H4 (cell line): ENCODE results near the gene HEYL. TPM values are rescaled to one million over a fixed set of nuclear protein-coding genes. Genes with fewer than 3 reads are reported as not detected.
"Not testable (repeated sequence)": the region's sequence is repeated elsewhere in the genome, so short reads cannot be mapped to it uniquely, and the experiment has no call there.

Experiments used
- DNase-seq: peaks from one replicate; pipeline ENCODE4 v3.0.0-alpha.2; 2015; ENCODE audit warnings: low spot score
- total RNA-seq: library from RNA; depleted of rRNA; stranded (reverse); fragments of >200 nt; shearing (Covaris generic); gene quantifications from 2 replicates; pipeline ENCODE4 v1.2.3, GENCODE V29; 2014; rRNA removed

HEYL gene
- total RNA-seq, 1 experiment from 2014 or later, result not detected

DNA sequence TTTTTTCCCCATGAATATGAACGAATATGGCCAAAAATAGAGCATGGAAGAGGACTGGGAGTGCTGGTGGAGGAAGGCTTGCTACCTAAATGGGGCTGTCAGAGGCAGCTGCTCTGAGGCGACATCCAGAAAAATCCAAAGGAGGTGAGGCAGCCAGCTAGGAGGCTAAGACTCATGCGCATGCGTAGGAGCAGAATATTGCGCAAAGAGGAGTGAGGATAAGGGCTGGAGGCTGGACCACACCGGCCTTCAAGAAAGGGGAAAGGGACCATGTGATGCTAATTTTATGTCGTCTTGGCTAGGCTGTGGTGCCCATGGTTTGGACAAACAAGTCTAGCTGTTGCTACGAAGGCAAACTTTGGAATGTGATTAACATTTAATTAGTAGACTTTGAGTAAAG lies 30.5 kb downstream of the HEYL start:
- DNase-seq, result no peak

DNA sequence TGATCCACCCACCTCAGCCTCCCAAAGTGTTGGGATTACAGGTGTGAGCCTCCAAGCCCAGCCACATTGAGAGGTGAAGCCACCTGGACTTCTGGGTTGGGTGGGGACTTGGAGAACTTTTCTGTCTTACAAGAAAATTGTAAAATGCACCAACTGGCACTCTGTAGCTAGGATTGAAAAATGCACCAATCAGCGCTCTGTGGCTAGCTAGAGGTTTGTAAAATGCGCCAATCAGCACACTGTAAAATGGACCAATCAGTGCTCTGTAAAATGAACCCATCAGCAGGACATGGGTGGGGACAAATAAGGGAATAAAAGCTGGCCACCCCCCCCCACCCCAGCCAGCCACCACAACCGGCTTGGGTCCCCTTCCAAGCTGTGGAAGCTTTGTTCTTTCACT lies 35.8 kb downstream of the HEYL start:
- DNase-seq, result not testable (repeated sequence)

DNA sequence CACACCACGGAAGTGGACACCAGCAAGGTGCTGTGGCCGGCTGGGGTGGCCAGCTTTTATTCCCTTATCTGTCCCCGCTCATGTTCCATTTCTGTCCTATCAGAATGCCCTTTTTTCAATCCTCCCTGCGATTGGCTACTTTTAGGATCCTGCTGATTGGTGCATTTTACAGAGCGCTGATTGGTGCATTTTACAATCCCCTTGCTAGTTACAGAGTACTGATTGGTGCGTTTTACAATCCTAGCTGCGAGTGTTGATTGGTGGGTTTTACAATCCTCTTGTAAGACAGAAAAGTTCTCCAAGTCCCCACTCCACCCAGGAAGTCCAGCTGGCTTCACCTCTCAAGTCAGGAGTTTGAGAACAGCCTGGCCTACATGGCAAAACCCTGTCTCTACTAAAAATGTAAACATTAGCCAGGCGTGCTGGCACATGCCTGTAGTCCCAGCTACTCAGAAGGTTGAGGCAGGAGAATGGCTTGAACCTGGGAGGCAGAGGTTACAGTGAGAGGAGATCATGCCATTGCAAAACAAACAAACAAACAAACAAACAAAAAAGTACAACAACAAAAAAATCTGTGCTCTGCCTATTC lies 37.7 kb downstream of the HEYL start:
- DNase-seq, result not testable (repeated sequence)

DNA sequence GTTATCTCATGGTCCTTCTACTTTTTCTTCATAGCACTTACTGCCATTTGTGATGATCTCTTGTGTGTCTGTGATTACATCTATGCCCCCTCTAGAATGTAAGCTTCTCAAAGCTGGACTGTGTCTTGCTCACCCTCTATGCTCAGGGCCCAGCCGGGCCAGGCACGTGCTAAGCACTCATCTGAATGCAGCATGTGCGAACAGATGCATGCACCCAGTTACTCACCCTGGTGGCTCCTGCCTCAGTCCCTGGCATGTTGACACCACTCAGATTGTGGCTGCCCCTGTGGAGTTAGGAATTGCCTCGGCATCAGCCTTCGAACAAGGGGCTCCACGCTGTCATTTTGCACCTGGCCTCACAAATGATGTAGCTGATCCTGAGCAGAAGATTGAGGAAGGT lies 43.3 kb downstream of the HEYL start:
- no peak for DNase-seq

DNA sequence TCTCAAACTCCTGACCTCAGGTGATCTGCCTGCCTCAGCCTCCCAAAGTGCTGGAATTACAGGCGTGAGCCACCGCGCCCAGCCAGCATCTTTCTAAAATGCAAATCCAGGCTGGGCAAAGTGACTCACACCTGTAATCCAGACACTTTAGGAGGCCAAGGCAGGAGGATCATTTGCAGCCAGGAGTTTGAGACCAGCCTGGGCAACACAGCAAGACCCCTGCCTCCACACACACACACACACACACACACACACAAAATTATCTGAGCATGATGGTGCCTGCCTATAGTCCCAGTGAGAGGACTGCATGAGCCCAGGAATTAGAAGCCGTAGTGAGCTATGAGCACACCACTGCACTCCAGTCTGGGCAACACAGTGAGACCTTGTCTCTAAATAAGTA lies 46.1 kb downstream of the HEYL start:
- no peak for DNase-seq

DNA sequence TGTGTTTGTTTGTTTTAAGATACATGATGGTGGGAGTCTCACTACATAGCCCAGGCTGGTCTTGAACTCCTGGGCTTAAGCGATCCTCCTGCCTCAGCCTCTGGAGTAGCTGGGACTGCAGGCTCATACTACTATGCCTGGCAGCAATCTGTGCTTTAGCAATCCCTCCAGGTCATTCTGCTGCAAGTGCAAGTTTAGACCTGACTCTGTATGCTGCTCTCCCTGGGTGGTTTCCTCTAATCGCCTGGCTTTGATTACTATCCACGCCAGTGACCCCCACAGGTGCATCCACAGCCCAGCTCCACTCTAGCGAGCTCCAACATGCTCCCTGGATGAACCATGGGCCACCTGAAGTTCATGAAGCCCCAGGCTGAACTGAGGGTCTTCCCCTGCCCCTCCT lies 47.4 kb downstream of the HEYL start:
- DNase-seq, result no peak

DNA sequence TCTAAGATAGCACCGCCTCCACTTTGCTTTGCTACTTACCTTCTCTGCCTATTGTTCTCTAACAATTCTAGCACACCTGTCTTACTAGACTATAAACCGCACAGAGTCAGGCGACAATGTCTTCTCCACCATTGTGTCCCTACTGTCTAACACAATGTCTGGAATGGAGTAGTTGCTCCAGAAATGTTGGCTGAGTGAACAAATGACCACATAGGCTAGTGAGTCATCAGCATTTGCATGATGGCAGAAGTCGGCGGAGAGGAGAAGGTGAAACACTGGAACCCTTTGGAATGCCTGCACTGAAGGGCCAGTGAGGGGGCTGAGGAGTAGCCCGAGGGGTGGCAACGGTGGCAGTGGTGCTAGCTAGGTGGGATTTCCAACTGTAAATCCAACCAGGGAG lies 48.9 kb downstream of the HEYL start:
- no peak for DNase-seq

DNA sequence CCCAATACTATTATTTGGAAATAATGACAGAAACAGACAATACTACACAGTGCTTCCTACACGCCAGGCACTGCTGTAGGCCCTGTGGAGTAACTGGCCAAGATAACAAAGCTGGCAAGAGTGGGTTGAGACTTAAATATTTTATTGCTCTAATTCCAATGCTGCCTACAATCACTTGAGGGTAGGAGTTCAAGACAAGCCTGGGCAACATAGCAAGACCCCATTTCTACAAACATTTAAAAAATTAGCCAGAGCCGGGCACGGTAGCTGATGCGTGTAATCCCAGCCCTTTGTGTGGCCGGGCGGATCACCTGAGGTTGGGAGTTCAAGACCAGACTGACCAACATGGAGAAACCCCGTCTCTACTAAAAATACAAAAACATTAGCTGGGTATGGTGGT lies 53.5 kb downstream of the HEYL start:
- no peak for DNase-seq

DNA sequence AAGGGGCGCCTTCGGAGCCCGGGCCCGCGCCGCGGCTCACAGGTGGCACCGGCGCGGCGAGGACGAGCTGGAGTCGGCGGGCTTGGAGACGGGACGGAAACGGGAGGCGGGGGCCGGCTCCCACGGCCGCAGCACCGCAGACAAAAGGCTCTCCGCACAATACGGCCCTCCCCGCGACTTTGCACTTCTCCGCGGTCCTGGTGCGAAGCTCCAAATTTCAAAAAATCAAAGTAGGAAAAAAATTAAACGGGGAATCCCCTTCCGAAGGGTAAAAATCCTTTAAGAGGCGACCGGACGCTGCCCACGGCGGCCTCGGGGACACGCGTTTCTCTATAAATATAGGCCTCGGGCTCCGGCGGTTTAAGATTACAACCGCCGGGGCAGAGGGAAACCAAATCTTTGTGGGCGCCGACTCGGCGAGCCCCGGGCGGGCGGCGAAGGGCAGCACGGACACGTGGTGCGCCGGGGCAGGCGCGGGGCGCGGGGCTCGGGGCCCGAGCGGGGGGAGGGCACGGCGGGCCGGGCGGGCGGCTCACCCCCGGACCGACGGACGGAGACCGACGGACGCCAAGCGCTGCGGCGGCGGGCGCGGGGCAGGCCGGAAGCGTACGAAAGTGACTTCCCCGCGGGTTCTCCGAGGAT lies 63.3 kb downstream of the HEYL start:
- DNase-seq, result no peak

DNA sequence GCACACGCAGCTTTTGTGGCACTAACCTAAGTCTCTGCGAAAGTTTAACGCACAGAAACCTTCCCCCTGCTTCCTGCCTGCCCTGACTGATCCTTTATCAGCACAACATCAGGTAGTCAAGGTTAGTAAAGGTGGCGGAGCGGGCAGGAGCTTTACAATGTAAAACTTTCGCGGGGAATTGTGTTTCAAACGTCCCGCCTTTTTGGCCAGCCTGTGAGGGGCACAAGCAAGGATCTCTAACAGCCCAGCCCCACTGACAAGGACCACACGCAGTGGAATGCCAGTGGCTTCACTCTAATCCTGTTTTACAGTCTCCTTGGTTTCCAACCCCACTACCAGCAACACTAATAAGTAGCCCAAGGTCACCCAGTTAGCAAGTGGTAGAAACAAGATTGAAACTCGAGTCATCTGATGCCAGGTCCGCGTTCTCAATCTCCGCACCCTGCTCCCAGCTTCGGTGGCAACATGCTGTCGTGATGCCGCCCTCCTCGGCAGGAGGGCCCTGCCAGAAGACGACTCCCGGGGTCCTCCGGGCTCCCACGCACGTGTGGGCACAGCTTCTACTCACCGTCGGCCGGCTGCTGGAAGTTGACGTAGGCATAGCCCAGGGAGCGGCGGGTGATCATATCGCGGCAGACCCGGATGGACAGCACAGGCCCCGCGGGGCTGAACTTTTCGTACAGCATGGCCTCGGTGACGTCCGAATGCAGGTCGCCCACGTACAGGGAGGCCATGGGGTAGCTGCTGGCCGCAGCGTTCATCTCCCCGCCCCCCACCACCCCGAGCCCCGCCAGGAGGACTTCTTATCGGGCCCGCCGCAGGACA lies 64.0 kb downstream of the HEYL start:
- no peak for DNase-seq

DNA sequence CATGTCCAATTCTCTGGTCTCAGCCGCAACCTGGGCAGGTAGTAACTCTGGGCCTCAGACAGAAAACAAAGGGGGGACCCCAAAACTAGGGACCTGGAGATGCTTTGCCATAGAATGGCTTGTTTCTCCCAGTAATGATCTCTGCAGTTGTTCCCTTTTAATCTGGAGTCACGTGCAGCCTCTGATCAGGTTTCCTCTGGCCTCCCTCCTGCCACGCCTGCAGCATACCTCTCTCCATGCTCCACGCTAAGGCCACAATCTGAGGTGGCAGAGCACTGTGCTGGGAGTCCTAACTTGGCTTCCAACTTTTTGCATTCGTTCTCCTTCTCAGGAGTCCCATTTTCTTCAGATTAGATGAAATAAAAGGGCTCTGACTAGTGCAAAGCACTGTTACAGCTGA lies 64.8 kb downstream of the HEYL start:
- DNase-seq, result no peak

Other genes with a start within 250 kb of the HEYL start
- not detected in 2 replicates for gene BMP8A, start 148.0 kb downstream of the HEYL start, total RNA-seq
- 80.9 and 88.9 TPM in 2 replicates for gene PABPC4, start 62.9 kb downstream of the HEYL start, total RNA-seq
- 0.97 TPM in 1 of 2 replicates, not detected in the other for gene NT5C1A, start 32.5 kb upstream of the HEYL start, total RNA-seq
- gene HPCAL4, start 51.8 kb upstream of the HEYL start, total RNA-seq, result 0.46 and 0.74 TPM in 2 replicates
- 43.7 and 49.4 TPM in 2 replicates for gene PPIE, start 99.2 kb upstream of the HEYL start, total RNA-seq
- gene OXCT2, start 131.7 kb upstream of the HEYL start, total RNA-seq, result 0.35 TPM in 1 of 2 replicates, not detected in the other
- 0.08 and 0.19 TPM in 2 replicates for gene BMP8B, start 149.2 kb upstream of the HEYL start, total RNA-seq
- gene TRIT1, start 243.9 kb upstream of the HEYL start, total RNA-seq, result 24.4 and 28.1 TPM in 2 replicates